ENCODE data around the gene DENND1A.
A peak's percentile ranks its signal among the peaks of the same experiment; 100 is the strongest.

DENND1A gene

DNA sequence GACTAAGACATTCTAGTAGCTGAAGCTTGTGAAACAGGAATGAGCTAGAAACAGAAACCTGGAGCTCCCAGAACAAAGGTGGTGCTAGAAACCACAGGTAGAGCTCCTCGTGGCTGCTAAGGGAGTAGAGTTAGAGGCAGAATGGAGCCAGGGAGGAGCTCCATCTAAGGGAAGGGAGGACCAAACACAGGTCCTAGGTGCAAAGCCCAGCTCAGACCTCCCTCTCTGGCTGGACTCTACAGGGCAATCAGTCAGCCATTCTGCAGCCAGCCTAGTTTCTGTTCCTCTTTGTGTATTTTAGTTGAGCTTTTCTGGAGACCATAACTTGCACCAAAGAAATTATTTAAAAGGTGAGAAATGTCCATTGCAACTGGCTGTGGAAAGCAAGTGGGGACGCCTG, 503.5 kb downstream of the DENND1A start:
- no peak for DNase-seq (ENCODE audit: low spot score)

DNA sequence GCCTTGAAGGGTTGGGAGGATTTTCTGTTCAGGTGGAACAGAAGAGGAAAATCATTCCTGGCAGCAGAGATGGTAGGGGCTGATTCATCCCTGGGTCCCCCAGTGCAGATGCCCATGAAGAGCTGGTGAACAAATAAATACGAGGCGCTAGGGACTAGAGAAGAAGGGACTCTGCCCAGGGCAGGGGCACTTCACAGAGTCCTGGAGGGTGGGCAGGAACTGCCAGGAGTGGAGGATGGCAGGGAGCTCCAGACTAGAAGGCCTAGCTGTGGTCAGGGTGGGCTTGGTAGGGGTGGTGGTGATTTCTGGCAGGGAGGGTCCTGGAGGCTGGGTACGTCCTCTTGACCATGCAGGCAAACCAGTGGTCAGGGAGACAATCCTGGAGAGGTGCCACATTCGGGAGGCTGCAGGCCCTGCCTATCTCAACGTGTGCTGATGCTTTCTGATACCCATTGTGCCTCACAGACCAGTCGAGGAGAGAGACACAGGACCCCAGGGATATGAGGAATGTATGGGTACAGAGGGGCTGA, 504.0 kb downstream of the DENND1A start:
- no peak for DNase-seq (ENCODE audit: low spot score)

DNA sequence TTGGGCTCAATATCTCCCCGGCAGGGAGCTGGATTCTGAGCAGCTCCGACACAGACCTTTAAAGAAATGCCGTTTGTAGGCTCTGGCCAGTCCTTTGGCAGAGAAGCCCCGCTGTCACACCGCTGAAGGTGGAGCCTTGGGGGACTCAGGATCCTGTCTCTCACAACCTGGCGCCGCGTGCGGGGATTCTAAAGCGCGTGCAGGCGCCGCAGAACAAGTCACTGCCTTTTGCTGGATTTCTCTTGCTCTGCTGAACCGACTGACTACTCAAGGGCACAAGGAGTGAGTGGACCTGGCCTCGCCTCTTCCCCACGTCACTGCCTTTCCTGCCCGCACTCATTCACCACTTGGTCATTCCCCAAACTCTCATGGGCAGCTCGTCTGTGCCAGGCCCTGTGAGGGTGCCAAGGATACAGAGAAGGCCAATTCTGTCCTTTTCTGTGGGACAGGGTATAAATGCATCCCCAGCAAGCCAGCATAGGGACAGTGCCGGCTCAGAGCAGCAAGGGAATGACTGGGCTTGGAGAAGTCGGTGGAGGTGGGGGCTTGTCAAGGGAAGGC, 504.6 kb downstream of the DENND1A start:
- DNase-seq (ENCODE audit: low spot score), result no peak

DNA sequence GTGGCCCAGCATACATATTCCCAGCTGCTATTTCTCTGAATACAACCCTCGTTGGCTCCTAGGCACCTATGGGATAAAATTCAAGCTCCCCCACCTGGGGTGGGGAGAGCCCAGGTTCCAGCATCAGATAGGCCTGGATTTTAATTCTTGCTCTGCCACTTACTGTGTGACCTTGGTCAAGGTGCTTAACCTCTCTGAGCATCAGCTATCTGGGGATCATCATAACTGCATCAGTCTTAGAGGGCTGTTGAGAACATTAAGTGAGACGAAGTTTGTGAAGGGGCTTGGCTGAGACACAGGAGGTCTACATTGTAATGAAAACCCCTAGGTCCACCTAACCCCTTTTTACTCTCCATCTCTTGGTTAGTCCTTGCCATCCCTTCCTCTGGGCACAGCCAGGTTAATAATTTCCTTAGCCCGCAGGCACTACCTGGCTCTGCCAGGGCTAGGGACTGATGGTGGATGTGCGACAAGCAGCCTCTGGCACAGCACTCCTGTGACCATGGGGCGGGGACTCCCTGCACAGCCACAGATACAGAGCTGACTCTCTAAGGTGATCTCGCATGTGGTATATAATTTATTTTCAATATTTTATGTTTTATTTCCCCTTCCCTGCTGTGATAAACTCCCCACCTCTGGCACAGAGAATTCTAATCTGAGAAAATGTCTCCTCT, 505.2 kb downstream of the DENND1A start:
- DNase-seq (ENCODE audit: low spot score), result no peak

DNA sequence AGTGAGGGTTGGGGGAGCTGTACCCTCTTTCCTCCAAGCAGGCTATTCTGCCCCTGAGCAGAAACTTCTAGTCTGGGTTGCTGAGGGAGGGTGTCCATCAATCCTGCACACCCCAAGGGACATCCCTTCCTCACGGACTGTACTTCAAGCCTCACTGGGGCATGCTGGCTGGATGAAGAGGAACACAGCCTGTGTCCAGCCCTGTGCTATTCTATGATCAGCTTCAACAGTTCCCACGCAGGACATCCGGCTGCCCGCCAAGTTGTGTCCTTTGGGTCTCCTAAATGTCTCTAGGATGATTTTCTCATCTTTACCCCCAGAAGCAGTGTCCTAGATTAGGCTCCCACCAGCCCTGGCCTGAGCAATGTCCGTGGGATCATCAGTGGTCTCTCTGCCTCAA, 505.8 kb downstream of the DENND1A start:
- DNase-seq (ENCODE audit: low spot score), result no peak

DNA sequence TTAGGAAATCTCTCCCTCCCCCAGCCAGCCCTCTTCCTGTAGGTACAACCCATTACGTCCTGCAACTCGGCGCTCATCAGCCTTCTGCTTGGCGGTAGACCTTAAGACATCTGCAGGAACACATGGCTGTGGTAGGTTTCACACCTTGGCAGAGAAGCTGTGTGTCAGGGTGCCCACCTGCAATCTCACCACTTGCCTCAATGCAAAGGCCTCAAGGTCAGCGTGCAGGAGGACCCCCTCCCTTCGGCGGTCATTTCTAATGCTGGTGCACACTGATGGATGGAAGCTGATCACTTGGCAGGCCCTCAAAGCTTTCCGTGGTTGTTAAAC, 506.6 kb downstream of the DENND1A start:
- no peak for DNase-seq (ENCODE audit: low spot score)

DNA sequence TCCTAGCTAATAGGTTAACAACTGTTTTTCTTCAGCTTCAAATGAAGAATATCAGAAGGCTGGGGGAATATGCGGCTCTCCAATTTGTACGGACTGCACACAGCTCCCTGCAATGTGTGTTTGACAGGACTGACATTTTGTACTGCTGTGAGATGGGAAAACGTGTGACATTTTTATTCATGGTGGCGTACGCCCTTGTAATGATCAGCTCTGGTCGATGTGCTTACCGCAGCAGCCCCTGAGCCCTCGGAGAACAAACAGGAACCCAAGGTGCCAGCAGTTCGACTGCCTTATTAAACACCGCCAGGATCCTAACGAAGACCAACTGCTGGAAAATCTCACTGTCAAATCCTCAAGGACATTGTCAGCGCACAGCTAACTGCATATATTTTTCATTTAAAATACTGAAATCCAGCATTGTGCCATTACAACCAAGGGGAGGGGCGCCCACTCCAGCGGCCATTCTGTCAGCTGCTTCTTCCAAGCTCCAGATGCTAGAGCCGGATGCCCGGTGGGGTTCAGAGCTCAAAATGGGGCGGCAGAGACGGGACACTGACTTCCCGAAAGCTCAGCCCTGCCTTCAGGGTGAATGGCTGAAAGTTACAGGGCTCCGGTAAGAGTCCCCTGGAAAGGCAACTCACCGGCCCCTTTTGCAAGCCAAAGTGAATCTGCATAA, 507.2 kb downstream of the DENND1A start:
- no peak for DNase-seq (ENCODE audit: low spot score)

DNA sequence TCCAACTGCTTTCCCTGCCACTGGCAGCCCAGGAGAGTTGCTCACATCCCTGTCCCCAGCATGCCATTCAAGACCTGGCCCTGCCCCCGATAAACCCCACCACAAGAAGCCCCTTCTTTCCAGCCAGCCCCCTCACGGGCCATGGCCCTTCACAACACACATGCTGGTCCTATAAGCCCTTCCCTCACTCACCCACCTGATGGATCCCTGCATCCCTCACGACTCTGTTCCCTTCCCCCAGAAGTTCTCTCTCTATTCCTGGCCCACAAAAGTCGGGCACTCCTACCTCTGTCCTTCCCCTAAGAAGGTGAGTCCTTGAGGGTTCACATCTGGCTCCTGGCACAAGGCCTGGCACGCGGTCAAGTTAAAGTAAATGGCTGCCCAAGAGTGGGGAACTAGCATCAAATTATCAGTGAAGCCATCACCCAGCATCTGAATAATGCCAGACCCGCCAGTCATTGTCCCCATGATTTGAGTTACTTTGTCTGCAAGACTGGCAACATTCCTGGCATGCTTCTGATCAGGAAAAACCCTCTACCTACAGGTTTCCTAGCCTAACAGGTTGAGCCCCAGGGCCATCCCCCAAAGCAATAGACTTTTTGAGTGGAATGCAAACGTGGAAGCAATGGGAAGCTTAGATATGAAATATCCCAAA, 508.0 kb downstream of the DENND1A start:
- no peak for DNase-seq (ENCODE audit: low spot score)

DNA sequence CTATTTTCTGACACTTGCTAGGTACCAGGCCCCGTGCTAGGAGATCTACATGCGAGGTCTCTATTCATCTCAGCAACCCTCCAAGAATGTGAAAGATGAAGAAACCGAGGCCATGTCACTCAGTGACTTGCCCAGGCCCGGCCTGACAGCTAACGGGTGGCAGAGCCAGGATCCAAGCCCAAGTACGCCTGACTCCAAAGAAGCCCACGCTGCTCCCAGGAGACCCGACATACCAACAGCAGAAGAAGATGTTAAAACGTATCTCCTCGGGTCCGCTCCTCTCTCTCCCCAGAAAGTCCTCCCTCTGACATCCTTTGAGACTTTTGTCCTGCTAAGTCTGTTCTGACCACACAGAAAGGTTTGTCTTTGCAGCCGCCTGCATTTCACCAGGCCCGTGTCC, 508.7 kb downstream of the DENND1A start:
- DNase-seq (ENCODE audit: low spot score), result no peak

DNA sequence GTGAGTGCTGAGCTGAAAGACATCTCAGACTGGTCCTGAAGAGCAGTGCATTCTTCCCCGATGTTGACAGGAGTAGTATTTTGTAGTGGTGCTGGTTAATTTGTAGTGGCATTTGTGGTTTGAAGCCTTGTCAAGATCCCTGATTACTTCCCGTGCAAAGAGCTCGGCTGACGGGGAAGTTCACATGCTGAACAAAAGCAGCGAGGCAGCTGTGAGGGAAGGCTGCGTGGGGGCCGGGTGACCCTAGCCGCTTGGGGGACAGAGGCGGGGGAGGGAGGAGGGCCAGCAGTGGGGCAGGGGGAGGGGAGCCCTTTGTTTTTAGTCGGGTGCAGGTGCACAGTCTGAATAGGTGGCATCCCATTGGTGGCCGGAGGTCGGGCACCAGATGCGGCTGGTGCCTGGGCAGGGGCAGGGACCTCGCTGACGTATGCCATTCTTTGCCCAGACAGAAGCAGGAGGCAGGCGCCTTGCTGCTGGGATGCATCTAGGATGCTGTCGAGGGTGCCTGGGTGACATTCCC, 509.3 kb downstream of the DENND1A start:
- DNase-seq (ENCODE audit: low spot score), result no peak

DNA sequence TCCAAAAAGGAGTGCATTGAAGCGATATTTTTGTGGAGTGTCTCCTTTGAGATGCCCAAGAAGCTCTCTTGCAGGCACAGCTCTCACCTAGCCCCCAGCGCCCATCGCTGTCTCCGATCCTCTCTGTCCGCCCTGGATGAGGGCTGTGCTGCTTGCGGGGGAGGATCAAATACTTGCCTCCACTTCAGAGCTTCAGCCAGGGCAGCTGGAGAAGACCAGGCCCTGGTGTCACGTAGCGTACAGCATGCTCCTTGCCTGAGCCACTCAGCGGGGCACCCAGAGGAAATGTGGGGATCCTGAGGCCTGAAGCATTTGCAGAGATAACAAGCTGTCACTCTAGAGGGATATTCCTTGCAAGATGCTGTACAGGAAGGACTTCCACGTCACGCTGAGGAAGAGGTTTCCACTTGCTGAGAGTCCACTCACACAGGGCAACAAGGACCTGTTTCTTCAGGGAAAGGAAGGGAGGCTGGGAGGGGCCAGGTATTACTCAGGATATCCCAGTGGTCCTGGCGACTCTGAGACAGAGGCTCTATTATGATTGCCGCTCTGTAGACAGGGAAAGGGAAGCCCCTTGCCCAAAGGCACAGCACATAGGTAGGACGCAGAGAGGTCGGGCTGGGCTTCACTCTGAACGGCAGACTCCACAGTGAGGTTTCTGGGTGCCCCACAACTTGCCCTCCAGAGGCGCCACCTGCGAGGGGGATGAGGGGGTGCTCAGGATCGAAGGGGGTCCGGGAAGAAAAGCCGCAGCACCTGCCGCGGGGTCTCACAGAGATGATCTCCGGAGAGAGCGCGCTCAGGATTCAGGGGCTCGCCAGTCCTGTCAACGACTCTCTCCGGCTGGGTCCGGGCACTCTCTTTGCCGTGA, 510.0 kb downstream of the DENND1A start:
- no peak for DNase-seq (ENCODE audit: low spot score)

DNA sequence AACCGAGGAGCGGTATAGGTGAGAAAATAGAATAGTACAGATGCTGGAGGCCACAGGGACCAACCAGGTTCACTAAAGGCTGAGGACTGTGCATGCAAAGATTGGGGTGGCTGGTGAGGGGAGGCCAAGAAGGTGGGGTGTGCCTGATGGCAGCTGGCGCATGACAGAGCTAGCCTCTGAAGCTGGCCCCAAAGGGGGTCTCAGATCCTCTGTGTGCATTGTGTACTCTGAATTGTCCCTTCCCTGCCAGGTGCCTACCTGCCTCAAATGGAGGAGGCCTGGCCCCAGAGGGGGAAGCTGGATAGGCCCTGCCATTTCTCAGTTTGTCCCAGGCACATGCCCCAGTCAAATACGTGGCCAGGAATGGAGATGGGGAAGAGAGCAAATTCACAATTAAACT, 510.8 kb downstream of the DENND1A start:
- no peak for DNase-seq (ENCODE audit: low spot score)

DNA sequence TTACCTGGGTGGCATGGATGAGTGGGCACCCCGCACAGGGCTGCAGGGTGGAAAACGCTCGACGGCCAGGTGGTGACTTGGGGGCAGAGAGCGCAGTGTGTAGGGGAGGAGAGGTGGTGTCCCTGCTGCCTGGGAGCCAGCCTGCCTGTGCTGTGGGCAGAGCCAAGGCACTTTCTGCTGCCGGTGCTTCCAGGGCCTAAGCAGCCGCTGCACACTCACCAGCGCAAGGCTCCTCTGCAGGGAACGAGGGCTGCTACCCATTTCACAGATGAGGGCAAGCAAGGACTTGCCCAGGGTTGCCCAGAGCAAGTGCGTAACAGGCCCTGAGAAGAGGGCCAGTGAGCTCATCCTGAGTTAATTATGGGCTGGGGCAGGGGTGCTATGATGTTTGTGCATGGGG, 511.4 kb downstream of the DENND1A start:
- DNase-seq (ENCODE audit: low spot score), result no peak

DNA sequence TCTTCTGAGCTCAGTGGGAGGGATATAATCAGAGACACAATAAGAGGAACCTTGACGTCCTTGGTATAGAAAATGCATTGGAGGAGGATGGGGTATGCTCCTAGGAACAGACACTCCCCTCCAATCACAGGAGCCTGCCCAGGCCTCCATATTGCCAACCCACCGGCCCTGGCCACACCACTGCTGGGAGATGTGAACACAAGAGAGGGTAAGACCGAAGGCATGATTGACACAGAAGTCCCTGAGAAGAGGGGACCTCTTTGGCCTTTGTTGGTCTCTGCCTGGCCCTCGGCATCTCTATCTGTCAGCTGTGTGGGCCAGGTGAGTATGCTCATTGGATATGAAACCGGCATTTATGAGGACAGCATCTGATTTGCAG, 511.9 kb downstream of the DENND1A start:
- no peak for DNase-seq (ENCODE audit: low spot score)

DNA sequence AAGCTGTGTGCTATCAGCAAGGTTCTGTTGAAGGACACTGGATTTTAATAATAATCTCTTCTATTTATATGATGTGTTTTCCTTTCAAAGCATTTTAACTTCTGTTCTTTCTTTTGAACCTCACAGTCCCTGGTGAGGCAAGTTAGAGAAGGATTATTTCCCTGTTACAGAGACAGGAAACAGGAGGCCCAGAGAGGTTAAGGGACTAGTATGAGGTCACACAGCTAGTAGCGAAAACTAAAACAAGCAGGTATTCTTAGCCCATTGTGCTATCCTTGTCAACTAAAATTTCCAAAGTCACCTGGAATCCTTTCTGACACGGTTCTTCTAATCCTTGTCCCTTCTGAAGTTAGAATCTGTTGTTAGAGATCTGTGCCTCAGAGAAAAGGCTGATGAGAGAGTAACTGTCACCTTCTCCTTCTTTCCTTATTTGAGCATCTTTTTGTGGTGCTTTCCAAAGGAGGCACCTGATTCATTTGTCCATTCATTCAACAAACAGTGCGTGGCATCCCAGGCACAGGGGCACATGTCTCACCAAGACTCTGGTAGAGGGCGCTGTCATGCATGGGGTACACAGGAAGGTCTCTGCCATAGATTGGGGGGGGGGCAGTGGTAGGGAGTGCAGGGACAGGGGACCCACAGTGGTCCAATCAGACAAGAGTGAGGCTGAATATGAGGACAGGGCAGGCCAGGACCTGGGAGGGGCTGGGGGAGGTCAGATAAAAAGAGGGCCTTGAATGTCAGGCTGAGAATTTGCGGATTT, 512.5 kb downstream of the DENND1A start:
- no peak for DNase-seq (ENCODE audit: low spot score)

DNA sequence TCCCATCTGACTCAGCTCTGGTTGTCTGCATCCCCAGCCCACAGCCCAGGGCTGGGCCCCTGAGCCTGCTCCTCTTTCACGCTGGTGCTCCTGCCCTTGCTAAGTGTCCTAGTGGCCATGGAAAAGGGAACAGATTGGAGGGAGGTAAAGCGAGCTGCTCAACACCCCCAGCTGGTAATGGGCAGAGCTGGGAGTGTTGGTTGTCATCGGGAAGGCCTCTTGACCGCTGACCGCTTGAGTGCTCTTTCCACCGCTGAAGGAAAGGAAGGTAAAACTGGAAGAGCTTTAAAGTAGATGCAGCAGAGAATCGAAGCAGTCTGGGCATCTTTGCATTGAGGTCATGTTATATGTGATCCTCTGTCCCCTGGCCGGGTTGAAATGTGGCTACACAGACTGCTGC, 513.8 kb downstream of the DENND1A start:
- DNase-seq (ENCODE audit: low spot score), result no peak

DNA sequence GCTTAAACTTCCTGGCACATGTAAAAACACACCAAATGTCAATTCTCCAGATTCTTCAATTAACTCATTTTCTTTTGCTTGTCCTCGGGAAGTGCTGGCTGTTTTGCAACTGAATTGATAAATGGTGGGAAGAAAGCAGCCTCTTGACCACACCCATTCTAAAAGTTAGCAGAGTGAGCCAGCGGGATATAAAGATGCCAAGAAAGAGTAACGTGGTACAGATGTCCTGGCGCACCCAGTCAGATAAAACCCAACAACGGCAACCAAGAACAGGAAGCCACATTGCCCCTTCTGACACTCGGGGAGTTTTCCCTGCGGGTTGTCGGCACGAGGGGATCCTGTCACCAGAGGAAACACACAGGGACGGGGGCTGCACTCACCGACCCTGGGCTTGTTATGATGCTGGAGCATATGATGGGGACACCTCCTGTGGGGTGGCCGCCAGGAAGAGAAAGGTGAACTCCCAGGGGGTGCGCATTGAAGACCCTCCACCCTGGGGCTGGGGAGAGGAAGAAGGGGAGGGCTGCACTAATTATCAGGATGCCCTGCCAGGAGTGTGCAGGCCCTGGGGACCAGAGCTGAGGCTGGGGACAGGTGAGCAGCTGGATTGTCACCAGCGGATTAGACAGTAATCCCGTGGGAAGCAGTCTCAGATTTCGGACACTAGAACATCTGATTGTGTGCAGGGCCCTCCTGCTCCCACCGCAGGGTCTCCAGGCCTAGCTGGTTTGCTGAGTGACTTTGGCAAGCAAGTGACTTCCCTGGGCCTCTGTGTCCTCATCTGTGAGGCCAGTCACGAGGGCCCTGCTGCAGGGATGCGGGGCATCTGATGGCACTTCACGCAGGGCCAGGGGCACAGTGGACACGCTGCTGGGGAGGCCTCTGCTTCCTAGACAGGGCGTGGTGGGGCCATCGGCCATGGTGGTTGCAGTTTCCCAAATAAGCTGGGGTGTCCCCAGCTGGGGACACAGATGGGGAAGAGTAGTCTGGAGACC, 514.7 kb downstream of the DENND1A start:
- peak; percentile 18 for DNase-seq (ENCODE audit: low spot score)

DNA sequence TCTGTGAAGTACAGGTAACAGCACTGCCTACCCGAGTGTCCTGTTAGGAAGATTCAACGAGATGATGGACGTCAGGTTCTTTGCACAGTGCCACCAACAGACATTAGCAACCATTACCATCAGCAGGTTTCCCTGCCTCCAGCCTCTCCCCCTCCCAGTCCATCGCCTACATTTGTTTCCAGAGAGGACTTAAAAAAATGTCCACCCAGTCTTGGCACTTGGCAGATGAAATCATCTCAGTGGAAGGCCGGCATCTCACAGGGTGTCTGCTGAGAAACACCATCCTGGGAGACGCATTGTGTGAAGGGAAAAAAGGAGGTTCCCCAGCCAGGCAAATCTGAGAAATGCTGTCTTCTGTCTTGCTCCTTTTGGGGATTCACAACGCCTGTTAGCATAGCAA, 515.7 kb downstream of the DENND1A start:
- DNase-seq (ENCODE audit: low spot score), result no peak

DNA sequence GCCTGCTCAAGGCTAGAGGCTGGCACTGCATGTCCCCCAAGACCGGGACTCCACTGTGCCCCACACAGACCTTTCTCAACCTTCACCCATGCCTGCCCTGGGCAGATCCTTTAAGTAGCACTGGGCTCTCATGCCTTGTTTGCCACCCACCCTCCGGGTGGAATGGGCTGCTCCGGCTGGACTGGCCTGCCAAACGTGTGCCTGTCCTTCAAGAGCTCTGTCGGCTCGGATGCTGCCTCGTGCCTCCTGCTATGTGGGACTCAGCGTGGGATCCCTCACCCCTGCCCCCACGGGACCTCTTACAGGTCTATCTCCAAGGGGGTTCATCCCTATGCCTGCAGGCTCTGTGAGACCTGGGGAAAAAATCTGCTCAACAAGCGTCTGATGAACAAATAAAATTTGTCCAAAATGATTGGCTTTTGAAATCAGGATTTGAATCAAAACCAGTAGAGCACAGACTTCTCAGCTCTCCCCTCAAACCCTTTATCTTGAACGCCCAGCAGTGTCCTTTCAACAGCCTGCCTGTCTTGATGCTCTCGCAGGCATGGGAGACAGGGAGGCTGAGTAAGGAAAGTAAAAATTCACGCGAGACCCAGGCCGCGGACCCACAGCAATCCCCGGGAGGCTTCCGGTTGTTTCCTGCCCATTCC, 517.6 kb downstream of the DENND1A start:
- no peak for DNase-seq (ENCODE audit: low spot score)
